HG02763 (cell line): ENCODE data around the gene SLC2A14.
"Not testable (repeated sequence)": the region's sequence is repeated elsewhere in the genome, so short reads cannot be mapped to it uniquely, and the experiment has no call there.

Experiments used
- ATAC-seq: cut with Tn5 transposase; IDR thresholded peaks from one replicate; pipeline ENCODE4 v1.9.1; 2021; ENCODE audit warnings: mild to moderate bottlenecking, moderate library complexity; ENCODE audit not compliant: unreplicated experiment

The SLC2A14 gene

GRCh38 chr12:7870335-7870734, 2.4 kb downstream of the SLC2A14 start:
- ATAC-seq = no peak

DNA sequence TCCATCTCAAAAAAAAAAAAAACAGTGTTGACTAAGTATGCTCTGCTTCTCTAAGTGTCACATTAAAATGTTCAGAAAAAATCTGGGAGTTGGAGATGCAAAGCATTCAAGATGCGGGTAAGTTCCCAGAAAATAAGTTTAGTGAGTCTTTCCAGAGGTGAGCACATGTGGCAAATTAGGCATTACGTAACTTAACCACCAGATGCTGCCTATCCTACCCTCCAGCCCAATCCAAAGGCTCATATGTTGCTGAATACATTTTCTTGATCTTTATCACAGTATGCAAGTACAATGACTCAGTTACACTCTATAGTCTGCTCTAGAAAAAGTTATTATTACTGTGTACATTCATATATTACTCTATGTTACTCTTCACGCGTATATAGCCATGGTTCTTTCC, 3.6 kb downstream of the SLC2A14 start:
- ATAC-seq = no peak

- ATAC-seq = no peak
These were observed 4.3 kb downstream of the SLC2A14 start for GRCh38 chr12:7868391-7868790.

DNA sequence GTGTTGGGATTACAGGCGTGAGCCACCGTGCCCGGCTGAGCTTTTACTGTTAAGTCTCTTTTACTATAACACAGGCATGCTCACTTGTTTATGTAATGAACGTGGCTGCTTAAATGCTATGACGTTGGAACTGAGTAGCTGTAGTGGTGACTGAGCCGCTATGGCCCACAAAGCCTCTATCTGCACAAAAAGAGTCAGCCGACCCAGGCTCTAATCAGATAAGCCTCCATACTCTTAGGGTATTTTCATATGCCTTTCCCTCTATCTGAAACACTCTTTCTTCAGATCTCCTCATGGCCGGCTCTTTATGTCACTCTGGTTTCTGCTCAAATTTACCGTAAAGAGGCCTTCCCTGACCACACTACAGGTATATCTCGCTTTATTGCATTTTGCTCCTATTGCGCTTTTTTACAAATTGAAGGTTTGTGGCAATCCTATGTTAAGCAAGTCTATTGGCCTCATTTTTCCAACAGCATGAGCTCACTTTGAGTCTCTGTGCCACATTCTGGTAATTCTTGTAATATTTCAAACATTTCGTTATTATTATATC, 8.0 kb downstream of the SLC2A14 start:
- no peak for ATAC-seq

DNA sequence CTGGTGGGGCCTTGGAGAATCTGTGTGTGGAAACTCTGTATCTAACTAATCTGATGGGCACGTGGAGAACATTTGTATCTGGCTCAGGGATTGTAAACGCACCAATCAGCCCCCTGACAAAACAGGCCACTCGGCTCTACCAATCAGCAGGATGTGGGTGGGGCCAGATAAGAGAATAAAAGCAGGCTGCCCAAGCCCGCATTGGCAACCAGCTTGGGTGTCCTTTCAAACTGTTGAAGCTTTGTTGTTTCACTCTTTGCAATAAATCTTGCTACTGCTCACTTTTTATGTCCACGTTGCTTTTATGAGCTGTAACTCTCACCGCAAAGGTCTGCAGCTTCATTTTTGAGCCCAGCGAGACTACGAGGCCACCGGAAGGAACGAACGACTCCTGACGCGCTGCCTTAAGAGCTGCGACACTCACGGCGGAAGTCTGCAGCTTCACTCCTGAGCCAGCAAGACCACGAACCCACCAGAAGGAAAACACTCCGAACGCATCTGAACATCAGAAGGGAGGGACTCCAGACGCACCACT, 9.8 kb downstream of the SLC2A14 start:
- not testable (repeated sequence) for ATAC-seq

DNA sequence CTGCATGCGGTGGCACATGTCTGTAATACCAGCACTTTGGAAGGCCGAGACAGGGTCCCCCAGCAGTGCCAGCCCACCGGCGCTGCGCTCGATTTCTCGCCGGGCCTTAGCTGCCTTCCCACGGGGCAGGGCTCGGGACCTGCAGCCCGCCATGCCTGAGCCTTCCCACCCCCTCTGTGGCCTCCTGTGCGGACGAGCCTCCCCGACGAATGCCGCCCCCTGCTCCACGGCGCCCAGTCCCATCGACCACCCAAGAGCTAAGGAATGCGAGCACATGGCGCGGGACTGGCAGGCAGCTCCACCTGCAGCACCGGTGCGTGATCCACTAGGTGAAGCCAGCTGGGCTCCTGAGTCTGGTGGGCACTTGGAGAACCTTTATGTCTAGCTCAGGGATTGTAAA, 10.4 kb downstream of the SLC2A14 start:
- not testable (repeated sequence) for ATAC-seq

GRCh38 chr12:7859552-7859951, 13.2 kb downstream of the SLC2A14 start:
- no peak for ATAC-seq

- ATAC-seq = no peak
These were observed 14.7 kb downstream of the SLC2A14 start for GRCh38 chr12:7857971-7858370.

GRCh38 chr12:7856516-7856915, 16.2 kb downstream of the SLC2A14 start:
- no peak for ATAC-seq

DNA sequence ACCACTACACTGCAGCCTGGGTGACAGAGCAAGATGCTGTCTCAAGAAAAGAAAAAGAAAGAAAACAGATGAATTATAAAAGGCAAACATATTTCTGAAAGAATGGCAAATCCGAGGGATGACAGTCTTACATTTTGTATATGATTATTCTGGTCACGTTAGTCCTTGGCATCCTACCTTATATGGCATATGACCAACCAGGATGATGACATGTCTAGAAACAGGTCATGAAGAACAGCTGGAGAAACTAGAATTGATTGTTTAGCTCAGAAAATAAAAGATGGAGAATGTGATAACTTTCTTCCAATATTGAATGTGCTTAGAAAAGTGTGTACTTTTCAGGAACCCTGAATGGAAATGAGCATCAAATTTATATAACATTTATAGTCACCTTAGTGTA, 19.2 kb downstream of the SLC2A14 start:
- ATAC-seq = no peak

DNA sequence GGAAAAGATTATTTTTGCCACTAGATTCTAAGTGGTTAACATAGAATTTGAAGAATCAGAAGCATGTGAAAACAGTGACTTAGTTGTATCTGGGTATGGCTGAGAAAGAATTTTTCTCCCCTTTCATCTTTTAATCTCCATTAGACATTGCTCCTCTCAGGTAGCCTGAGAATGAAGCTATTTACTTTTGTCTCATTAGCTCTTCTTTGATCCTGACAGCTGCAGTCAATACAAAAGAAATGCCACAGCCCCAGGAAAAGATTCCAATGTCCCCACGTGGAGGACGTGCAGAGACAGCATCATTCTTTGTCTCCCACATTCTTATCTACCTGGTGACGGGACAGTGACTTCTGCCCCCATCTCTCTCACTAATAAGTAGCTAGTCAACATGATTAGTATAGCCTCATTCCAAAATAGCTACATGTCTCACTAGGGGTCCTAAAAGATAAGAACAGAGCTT, 21.1 kb downstream of the SLC2A14 start:
- not testable (repeated sequence) for ATAC-seq

DNA sequence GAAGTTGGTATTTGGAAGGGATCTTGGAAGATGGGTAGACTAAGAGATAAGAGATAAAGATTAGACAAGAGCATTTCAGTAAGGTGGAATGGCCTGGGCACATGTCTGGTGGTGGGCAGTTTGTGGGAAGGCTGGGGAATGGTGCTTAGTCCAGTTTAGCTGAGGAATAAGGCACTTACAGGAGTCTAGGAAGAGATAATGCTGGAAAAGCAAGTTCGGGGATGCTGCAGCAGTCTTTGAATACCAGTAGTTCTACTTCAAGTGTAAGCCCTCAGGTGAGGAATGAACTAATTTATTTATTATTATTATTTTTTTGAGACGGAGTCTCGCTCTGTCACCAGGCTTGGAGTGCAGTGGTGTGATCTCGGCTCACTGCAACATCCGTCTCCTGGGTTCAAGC, 22.6 kb downstream of the SLC2A14 start:
- not testable (repeated sequence) for ATAC-seq

DNA sequence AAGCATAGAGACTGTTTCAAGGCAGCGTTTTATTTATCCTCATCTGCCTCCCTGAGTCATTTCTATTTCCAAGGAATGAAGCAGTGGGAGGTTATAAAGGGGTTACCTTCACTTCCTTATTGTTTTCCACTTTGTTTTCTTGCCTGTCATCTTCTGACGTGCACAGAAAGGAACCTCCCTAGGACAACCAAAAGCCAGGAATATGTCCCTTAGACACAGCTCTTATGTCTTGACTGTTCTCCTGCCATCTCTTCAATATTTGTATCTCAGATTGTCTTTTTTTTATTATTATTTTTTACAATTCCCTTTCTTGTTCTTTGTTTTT, 24.7 kb downstream of the SLC2A14 start:
- ATAC-seq = not testable (repeated sequence)

- ATAC-seq = not testable (repeated sequence)
These were observed 25.3 kb downstream of the SLC2A14 start for GRCh38 chr12:7847226-7848097.

- ATAC-seq = no peak
These were observed 28.6 kb downstream of the SLC2A14 start for GRCh38 chr12:7844116-7844515.

DNA sequence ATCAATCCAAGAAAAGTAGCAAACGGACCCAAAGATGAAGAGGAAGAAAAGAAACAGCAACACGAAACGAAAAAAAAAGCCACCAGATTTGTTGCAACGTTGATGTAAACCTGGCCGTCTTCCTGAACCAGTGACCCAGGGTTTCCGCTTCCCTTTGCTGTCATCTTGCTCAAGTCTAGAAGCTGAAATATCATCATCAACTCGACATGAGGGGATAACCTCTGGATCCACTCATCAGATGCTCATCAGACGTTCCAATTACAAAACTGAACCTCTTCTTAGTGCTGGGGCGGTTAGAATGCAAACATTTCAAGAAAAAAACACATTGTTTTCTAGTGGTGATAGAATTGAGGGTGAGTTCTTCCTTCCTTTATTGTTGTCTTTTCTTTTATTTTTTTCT, 29.1 kb downstream of the SLC2A14 start:
- ATAC-seq = not testable (repeated sequence)

GRCh38 chr12:7843149-7843548, 29.6 kb downstream of the SLC2A14 start:
- ATAC-seq = not testable (repeated sequence)

GRCh38 chr12:7842444-7842843, 30.3 kb downstream of the SLC2A14 start:
- not testable (repeated sequence) for ATAC-seq

DNA sequence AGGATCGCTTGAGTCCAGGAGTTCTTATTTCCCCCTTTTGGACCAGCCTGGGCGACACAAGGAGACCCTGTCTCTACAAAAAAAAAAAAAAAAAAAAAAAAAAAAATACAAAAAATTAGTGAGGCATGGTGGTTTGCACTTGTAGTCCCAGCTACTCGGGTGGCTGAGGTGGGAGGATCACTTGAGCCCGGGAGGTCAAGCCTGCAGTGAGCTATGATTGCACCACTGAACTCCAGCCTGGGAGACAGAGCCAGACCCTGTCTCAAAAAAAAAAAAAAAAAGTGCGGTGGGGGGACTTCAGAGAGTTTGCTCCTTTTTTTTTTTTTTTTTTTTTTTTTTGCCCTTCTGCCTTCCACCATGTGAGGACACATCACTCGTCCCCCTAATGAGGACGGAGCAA, 32.9 kb downstream of the SLC2A14 start:
- ATAC-seq = not testable (repeated sequence)

DNA sequence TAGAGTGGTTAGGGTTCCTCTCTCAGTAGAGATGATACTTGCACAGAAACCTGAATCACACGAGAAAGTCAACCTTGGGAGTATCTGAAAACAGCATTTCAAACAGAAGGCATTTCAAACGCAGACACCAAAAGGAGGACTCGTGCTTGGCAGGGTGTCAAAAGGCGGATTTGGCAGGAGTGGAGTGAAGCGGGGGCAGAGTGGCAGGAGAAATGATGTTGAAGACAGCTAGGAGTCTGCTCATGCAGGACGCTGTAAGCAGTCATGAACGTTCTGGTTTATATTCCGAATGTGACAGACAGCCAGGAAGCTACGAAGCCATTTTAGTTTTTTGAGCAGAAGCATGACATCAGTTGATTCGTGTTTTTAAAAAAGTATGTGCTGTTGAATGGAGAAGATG, 33.5 kb downstream of the SLC2A14 start:
- ATAC-seq = not testable (repeated sequence)

GRCh38 chr12:7837366-7837765, 35.3 kb downstream of the SLC2A14 start:
- ATAC-seq = no peak

- no peak for ATAC-seq
These were observed 36.9 kb downstream of the SLC2A14 start for GRCh38 chr12:7835766-7836165.
